HG02852 (cell line): ENCODE data around the gene TBC1D22A.

ENCODE experiments used
- ATAC-seq: cut with Tn5 transposase; IDR thresholded peaks from one replicate; pipeline ENCODE4 v1.9.1; 2021; ENCODE audit warnings: mild to moderate bottlenecking, moderate library complexity; ENCODE audit not compliant: unreplicated experiment

TBC1D22A gene

GRCh38 chr22:47006433-47006832 lies 244.0 kb downstream of the TBC1D22A start:
- no peak for ATAC-seq

- no peak for ATAC-seq
Observed at GRCh38 chr22:47006869-47007268, 244.4 kb downstream of the TBC1D22A start.

GRCh38 chr22:47007496-47007895 lies 245.0 kb downstream of the TBC1D22A start:
- no peak for ATAC-seq

GRCh38 chr22:47008208-47008885 lies 245.9 kb downstream of the TBC1D22A start:
- ATAC-seq, result no peak

GRCh38 chr22:47009304-47010101 lies 247.1 kb downstream of the TBC1D22A start:
- ATAC-seq, result no peak

GRCh38 chr22:47010211-47010610 lies 247.8 kb downstream of the TBC1D22A start:
- ATAC-seq, result no peak

- ATAC-seq, result no peak
Observed at GRCh38 chr22:47011131-47011858, 248.8 kb downstream of the TBC1D22A start.

GRCh38 chr22:47011859-47012258 lies 249.4 kb downstream of the TBC1D22A start:
- no peak for ATAC-seq

GRCh38 chr22:47012589-47013370 lies 250.3 kb downstream of the TBC1D22A start:
- ATAC-seq, result no peak

- ATAC-seq, result no peak
Observed at GRCh38 chr22:47013861-47014635, 251.6 kb downstream of the TBC1D22A start.

GRCh38 chr22:47014636-47015345 lies 252.3 kb downstream of the TBC1D22A start:
- ATAC-seq, result no peak

- ATAC-seq, result no peak
Observed at GRCh38 chr22:47015589-47016178, 253.2 kb downstream of the TBC1D22A start.

- ATAC-seq, result no peak
Observed at GRCh38 chr22:47016631-47017030, 254.2 kb downstream of the TBC1D22A start.

GRCh38 chr22:47017245-47017644 lies 254.8 kb downstream of the TBC1D22A start:
- no peak for ATAC-seq

- ATAC-seq, result no peak
Observed at GRCh38 chr22:47018010-47018910, 255.8 kb downstream of the TBC1D22A start.

GRCh38 chr22:47019012-47019790 lies 256.8 kb downstream of the TBC1D22A start:
- ATAC-seq, result no peak

GRCh38 chr22:47020166-47020565 lies 257.7 kb downstream of the TBC1D22A start:
- no peak for ATAC-seq
